Cardiac muscle cell (in vitro differentiated cells and primary cell): ENCODE measurements around the gene CD1C. TPM values are rescaled to one million over a fixed set of nuclear protein-coding genes. Genes with fewer than 3 reads are reported as not detected.

Source experiments
- DNase-seq, 2 donors: peaks; one replicate each; pipeline versions ENCODE4 v3.0.0 to v3.0.0-alpha.2; 2010 to 2017; ENCODE audit warnings: low read depth in 1 of 2, low spot score in 1 of 2
- H3K27ac ChIP-seq: fragments of 200-600 bp; sonication (generic); 2 replicates; pipeline ENCODE4 v1.5.1; 2016
- H3K27me3 ChIP-seq: fragments of 200-600 bp; sonication (generic); 2 replicates; pipeline ENCODE4 v1.6.0; 2016; ENCODE audit warnings: control low read depth
- H3K36me3 ChIP-seq: fragments of 200-600 bp; sonication (generic); 2 replicates; pipeline ENCODE4 v1.5.1; 2016; ENCODE audit warnings: control low read depth
- H3K4me1 ChIP-seq: fragments of 200-600 bp; sonication (generic); 2 replicates; pipeline ENCODE4 v1.8.1; 2017; ENCODE audit warnings: low read depth, mild to moderate bottlenecking, mixed run types
- H3K4me3 ChIP-seq: fragments of 200-600 bp; sonication (generic); 2 replicates; pipeline ENCODE4 v1.5.1; 2016; ENCODE audit warnings: mild to moderate bottlenecking
- H3K9me3 ChIP-seq: fragments of 200-600 bp; sonication (generic); 2 replicates; pipeline ENCODE4 v1.5.1; 2017; ENCODE audit warnings: low read depth, mild to moderate bottlenecking, control low read depth
- polyA plus RNA-seq: library from polyadenylated mRNA; unstranded; fragments of >200 nt; fragmentation: Nextera tagmentation; extraction: Ambion mirVana; gene quantifications from 2 replicates; pipeline ENCODE4 v1.2.1, GENCODE V29; 2016
- total RNA-seq: library from RNA; depleted of rRNA; stranded (reverse); fragments of >200 nt; gene quantifications from 2 replicates; pipeline ENCODE4 v1.2.3, GENCODE V29; 2016
- TF ChIP-seq, protein P1 (sequence below): IDR thresholded peaks from 2 replicates; pipeline ENCODE4 v1.5.1; 2012; ENCODE audit warnings: low read depth, mild to moderate bottlenecking, low read length

CD1C gene
- not detected in 2 replicates for total RNA-seq
- not detected in 2 replicates for polyA plus RNA-seq

DNA sequence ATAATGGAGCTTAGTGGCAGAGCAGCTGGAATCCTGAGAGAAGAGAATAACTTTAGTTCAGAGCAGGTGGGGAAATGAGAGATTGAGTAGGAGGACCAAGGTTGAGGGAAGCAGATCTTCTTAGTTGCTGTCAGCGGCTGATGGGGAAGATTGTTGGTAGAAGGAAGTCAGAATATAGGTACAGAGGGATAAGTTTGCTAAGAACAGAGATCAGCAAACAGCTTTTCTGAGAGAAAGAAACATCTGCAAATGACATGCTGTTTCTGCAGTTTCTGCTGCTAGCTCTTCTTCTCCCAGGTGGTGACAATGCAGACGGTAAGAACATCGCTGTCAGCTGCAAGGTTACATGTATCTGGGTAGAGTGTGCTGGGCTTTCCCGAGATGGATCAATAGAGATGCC, at the start of gene CD1C:
TSS of gene CD1C (plus strand) at position 113 of the 400 bp plus-strand sequence. CDS start at position 255, 142 bp downstream.
- no peak for DNase-seq
- Histone ChIP-seq H3K9me3 (no peaks in the 10 kb centered on the region), H3K27ac (no peak within 1 kb of the TSS), H3K4me3 (no peak within 1 kb of the TSS), H3K4me1 (no peaks in the 10 kb centered on the region), H3K27me3 (no peaks in the 10 kb centered on the region), H3K36me3 (no peaks in the 10 kb centered on the region)
- TF ChIP-seq, protein P1, sequence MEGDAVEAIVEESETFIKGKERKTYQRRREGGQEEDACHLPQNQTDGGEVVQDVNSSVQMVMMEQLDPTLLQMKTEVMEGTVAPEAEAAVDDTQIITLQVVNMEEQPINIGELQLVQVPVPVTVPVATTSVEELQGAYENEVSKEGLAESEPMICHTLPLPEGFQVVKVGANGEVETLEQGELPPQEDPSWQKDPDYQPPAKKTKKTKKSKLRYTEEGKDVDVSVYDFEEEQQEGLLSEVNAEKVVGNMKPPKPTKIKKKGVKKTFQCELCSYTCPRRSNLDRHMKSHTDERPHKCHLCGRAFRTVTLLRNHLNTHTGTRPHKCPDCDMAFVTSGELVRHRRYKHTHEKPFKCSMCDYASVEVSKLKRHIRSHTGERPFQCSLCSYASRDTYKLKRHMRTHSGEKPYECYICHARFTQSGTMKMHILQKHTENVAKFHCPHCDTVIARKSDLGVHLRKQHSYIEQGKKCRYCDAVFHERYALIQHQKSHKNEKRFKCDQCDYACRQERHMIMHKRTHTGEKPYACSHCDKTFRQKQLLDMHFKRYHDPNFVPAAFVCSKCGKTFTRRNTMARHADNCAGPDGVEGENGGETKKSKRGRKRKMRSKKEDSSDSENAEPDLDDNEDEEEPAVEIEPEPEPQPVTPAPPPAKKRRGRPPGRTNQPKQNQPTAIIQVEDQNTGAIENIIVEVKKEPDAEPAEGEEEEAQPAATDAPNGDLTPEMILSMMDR = no peak

DNA sequence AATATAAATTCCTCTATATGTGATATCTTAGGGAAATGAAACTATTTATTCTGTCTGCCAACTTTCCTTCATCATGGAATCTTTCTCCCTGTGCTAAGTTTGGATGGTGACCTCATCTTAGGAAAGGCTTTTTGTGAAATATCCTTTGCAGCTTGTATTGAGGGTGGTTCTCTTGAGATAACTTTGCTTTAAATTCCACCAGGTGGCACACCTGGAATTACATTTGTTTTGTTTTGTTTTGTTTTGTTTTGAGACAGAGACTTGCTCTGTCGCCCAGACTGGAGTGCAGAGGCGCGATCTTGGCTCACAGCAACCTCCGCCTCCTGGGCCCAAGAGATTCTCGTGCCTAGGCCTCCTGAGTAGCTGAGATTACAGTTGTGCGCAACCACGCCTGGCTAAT, 43.1 kb upstream of the CD1C start:
- Histone ChIP-seq H3K27ac (no peak overlapping the region), H3K27me3 (no peaks in the 10 kb centered on the region), H3K4me3 (no peak overlapping the region), H3K36me3 (no peaks in the 10 kb centered on the region), H3K4me1 (no peaks in the 10 kb centered on the region), H3K9me3 (no peaks in the 10 kb centered on the region)
- DNase-seq = peak in 1 of 2 donors; percentile 21
- TF ChIP-seq, protein P1 = no peak

GRCh38 chr1:158248118-158248517, 41.6 kb upstream of the CD1C start:
- H3K36me3 ChIP-seq = no peaks in the 10 kb centered on the region
- TF ChIP-seq, protein P1 = no peak
- H3K27me3 ChIP-seq = no peaks in the 10 kb centered on the region
- DNase-seq = no peak
- no peaks in the 10 kb centered on the region for H3K4me1 ChIP-seq
- no peak overlapping the region for H3K27ac ChIP-seq
- H3K9me3 ChIP-seq = no peaks in the 10 kb centered on the region
- no peak overlapping the region for H3K4me3 ChIP-seq

- no peaks in the 10 kb centered on the region for H3K27me3 ChIP-seq
- H3K4me3 ChIP-seq = no peak overlapping the region
- no peaks in the 10 kb centered on the region for H3K9me3 ChIP-seq
- H3K4me1 ChIP-seq = no peaks in the 10 kb centered on the region
- TF ChIP-seq, protein P1 = no peak
- H3K36me3 ChIP-seq = no peaks in the 10 kb centered on the region
- no peak for DNase-seq
- H3K27ac ChIP-seq = no peak overlapping the region
Observed at GRCh38 chr1:158248771-158249170, 41.0 kb upstream of the CD1C start.

GRCh38 chr1:158249646-158250045, 40.1 kb upstream of the CD1C start:
- no peak for DNase-seq
- Histone ChIP-seq H3K27me3 (no peaks in the 10 kb centered on the region), H3K36me3 (no peaks in the 10 kb centered on the region), H3K4me1 (no peaks in the 10 kb centered on the region), H3K4me3 (no peak overlapping the region), H3K9me3 (no peaks in the 10 kb centered on the region), H3K27ac (no peak overlapping the region)
- TF ChIP-seq, protein P1 = no peak

DNA sequence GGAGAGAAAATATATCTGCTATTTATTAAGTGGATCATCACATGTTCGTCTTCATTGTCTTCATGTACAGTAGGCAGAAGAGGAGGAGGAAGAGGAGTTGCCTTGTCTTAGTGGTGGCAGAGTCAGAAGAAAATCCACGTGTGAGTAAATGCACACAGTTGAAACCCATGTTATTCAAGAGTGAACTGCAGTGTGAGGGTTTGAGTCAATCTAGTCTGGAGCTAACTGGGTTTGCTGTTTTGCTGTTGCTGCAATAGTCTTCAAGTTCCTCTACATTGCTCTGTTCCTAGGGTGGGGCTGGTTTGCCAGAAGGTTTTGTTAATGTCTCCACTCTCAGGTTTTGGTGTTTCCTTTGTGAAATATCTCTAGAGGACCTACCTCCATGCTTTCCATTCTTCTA, 38.6 kb upstream of the CD1C start:
- Histone ChIP-seq H3K4me3 (no peak overlapping the region), H3K4me1 (no peaks in the 10 kb centered on the region), H3K27me3 (no peaks in the 10 kb centered on the region), H3K36me3 (no peaks in the 10 kb centered on the region), H3K9me3 (no peaks in the 10 kb centered on the region), H3K27ac (no peak overlapping the region)
- TF ChIP-seq, protein P1 = no peak
- no peak for DNase-seq
